Activated T-cell treated with anti-CD3 and anti-CD28 coated beads for 48 hours (primary cell): ENCODE results near the gene DRC3.

Experiments
- DNase-seq: peaks from one replicate; pipeline ENCODE4 v3.0.0-alpha.2; 2020; ENCODE audit warnings: low read depth

Gene DRC3

DNA sequence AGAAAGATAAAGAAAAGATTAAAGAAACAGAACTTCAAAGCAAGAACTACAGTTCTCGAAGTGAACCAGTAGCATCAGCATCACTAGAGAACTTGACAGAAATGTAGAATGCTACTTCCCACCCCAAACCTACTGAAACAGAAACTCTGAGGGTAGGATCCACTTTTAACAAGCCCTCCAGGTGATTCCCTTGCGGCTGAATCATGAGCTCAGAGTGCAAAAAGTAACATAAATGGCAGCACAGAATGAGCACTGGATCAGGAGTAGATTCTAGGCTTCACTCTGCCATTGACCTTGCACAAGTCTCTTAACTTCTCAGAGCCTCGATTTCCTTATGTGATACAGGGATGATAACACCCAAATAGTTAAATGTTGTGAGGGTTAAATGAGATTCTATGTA is 6.3 kb upstream of the DRC3 start:
- DNase-seq = no peak

DNA sequence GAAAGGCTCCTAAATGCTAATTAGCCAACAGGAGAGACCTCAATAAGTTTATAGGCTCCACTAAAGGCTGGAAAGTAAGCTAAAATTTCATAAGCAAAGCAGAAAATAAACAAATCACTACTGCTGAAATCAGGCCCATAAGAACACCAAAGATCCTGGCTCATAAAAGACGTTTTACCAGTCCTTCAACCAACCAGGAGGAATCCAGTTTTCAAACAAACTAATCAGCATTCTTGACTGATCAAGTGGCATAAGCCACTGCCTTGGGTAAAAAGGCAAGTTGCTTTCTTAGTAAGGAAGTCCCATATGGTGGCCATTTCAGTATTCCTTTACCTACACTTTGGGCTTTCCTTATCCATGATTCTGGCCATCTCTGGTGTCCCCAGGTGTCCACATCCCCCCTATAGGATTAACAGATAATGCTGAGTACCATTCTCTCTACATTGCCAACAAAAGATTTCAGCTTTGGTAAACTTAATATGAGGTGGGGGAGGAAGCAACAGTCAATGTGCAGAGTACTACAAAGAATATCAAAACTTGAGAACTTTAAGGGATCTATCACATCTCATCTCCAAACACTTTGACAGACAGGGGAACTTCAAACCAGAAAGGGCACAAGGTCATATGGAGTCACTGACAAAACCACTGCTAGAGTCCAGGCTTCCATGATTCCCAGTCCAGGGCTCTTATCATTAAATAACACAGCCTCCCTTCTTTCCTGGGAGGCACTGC is 1.8 kb upstream of the DRC3 start:
- no peak for DNase-seq

DNA sequence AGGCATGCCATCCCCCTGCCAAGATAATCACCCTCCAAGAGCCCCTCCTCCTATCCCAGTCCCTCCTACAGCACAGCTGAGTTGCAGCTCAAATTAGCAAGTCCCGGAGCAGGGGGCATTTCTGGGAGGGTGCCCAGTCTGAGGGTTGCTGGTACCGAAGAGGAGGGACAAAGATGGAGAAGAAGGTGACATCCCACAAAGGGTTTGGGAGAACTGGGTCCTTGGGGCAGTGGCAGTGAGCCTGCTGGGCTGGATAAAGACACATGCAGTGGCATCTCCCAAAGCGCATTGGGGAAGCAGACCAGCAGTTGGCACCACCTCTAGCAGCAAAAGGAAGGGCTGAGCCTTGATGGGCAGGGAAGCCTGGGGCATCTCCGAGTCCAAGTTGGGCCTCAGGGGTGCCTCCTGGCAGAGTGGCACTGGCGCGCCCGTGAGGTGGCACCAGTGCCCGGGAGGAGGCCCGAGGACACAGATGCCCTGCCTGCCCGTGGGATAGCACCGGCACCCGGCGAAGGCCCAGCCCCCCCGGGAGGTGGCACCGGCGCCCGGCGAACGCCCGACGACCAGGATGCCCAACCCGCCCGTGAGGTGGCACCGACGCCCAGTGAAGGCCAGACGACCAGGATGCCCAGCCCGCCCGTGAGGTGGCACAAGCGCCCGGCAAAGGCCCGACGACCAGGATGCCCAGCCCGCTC is 1.1 kb upstream of the DRC3 start:
- no peak for DNase-seq

DNA sequence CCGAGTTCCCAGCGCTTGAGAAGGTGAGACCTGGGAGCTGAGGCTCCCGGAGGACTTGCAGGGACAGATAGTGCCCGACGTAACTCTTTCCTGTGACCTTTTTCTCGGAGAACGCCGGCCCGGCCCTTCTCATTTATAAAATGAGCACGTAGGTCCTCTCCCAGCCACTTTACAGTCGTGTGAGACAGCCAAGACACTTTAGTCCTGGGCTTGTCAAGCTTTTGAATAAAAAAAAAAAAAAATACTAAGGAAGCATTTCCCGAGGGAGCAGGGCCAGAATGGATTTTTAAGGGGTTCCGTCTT is 241 bp downstream of the DRC3 start:
- no peak for DNase-seq

GRCh38 chr17:17975436-17975835 is 2.8 kb downstream of the DRC3 start:
- DNase-seq = no peak

DNA sequence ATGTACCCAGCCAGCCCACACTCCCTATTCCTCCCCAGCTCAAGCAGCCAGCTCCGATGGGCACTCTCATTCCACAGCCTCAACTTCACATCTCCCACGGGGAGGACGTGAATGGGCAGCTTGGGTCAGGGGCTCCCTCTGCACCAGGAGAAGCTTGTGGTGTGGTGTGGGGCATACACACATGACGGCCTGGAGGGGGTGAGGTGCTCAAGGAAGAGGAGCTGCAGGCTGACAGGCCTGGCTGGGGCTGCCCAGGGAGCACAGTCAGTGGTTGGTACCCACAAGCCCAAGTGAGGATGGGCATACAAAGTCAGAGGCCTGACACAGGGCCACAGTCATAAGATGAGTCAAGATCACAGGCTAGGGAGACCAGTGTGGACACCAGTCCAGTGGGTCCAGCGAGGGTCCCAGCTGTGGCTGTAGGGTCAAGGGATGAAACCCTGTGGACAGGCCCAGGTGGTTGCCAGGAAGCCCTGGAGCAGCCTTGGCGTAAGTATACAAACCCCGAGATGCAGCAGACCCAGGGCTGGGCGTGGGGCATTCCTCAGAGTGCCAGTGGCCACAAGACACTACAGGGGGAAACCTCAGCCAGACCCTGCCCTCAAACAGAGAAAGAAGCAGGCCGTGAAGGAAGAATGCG is 4.4 kb downstream of the DRC3 start:
- no peak for DNase-seq

DNA sequence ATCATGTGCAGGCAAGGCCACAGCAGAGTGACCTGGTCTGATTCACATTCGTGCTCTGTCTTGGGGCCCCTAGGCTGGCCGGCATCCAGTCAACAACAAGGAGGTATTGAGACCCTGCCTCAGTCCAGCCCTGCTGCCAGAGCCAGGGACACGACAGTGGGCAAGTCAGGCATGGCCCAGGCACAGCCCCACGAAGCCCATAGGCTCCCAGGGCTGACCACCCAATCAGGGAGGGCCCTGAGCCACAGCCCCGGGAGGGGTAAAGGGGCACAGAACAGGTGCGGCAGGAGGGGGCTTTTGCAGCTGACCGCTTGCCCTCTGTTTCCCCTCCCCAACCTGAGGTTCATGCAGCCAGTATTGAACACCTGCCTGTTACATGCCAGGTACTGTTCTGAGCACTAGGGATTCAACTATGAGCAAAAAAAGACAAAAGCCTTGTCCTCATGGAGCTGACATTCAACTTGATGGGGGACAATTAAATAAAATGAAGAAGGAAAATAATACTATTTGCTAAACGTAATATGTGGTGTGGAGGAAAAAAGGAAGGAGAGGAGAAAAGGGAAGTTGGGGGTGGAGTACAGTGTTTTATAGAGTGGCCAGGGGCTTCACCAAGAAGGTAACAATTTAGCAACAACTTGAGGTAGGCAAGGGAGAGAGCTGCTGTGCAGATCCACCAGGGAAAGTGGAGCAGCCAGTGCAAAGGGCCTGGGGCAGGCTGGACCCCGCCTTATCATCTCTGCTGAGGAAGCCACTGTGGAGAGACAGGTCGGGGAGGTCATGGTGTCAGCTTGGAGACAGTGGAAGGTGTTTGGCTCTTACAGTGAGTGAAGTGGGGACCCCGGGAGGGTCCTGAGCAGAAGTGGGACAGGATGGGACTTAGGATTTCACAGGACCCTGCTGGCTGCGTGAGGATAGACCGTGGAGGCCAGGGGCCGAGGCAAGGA is 6.1 kb downstream of the DRC3 start:
- DNase-seq = no peak

DNA sequence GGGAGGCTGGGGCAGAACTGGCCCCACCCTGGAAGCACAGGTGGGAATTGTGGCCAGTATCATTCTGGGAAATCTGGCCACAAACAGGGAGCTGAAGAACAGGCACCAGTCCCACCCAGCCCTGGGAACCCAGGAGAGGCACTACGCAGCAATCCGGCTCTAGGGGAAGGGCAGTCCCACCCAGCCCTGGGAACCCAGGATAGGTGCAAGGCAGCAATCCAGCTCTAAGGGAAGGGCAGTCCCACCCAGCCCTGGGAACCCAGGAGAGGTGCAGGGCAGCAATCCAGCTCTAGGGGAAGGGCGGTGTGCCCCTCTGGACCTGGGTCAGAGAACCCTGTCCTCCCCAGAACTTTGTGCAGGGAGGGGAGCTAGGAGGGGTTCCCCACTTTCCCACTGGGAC is 7.1 kb downstream of the DRC3 start:
- no peak for DNase-seq

DNA sequence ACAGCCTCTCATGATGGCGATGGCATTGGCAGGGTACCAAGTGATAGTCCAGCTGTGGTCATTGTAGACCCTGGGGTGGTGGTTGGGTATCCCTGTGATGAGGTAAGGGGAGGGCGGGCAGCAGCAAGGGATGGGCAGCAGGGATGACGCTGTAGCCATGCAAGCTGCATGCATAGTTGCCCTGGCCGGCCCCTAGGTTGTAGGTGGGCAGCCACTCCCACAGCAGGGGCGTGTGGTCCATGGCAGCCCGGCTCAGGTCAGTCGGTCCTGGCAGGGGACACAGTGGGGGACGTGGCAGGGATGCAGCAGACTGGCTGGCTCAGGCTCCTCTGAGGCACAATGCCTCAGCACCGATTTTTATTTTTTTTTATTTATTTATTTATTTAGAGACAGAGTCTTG is 8.7 kb downstream of the DRC3 start:
- no peak for DNase-seq

GRCh38 chr17:17982801-17983200 is 10.1 kb downstream of the DRC3 start:
- DNase-seq = no peak

DNA sequence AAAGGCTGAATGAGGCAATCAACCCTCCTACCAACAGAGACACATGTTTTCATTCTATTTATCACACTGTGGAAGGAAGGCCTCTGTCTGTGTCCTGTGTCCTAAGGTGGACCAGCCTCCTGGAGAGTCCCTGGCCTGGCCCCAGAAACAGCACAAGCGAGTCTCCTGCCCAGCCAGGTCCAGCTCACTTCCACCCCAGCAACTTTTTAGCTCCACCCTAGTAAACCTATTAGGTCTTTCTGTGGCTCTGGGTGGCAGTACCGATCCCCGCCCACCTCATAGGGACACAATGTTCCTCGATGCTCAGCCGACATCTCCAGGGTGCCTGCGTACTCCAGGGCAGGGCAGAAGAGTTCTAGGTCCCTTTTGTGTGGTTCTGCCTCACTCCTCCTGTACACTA is 10.7 kb downstream of the DRC3 start:
- no peak for DNase-seq

DNA sequence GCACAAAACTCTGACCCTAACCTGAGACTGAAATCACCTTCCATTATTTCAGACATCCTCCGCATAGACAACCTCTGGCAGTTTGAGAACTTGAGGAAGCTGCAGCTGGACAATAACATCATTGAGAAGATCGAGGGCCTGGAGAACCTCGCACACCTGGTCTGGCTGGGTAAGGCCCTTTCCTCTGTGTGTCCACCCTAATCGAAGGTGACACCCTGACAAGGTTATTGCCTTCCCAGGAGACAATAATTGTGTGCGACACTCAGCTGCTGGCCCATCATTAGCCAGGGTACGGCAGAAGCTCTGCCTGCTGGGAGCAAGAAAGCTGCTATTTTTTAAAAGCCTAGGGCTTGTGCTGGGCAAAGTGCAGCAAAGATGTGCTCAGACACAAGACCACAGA is 11.1 kb downstream of the DRC3 start:
- no peak for DNase-seq

DNA sequence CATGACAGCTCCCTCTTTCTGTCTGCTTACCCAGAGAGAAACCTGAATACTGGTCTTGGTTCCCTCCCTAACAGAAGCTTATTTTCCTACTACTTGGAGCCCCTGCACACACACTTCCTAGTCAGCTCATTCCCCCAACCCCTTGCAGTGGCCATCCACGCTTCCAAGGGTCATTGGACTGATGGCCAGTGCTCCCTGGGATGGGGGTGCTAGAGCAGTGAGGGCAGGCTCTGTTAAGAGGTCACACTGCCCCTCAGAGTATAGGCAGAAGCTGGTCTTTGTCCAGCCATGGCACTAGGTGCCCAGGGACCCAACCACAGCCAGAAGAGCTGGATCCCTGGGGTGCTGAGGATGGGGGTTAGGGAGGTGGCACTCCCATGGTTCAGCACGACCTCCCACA is 12.5 kb downstream of the DRC3 start:
- no peak for DNase-seq

GRCh38 chr17:17985555-17985954 is 12.9 kb downstream of the DRC3 start:
- DNase-seq = no peak

DNA sequence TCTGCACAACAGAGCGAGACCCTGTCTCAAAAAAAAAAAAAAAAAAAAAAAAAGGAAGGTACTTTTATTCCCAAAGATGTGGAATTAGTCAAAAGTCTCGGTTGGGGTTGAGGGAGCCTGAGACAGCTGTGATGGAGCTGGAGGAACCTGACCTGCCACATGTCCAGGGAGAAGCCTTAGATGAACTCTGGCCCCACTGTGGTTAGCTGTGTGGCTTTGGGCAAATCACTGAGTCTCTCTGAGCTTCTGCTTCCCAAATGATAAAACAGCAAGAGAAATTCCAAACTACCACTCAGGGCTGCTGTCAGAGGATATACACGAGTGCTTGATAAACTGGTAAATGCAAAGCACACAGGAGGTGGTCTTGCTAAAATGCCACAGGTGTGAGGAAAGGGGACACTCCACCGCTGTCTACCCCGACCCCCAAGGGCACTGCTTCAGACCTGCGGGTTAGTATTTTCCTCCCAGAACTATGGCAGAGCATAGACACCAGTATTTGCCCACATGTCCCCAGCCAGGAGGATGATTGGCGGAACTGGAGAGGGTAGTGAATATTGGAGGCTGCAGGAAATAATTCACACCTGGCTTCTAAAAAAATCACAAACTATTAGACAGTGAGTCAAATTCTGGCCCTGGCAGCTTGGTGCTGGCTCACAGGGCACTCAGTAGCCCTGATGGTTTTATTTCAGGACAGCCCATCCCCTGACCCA is 14.7 kb downstream of the DRC3 start:
- DNase-seq = no peak

DNA sequence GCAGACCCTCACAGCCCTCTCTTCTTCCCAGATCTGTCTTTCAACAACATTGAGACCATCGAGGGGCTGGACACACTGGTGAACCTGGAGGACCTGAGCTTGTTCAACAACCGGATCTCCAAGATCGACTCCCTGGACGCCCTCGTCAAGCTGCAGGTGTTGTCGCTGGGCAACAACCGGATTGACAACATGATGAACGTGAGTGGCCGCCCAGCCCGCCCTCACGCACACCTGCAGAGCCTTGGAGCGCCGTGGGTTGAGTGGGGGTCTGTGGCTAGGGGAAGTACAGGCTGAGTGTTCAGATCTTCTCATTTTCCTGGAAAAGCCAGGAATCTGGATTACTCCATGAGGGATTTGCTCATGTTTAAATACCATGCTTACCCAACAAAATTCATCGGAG is 15.2 kb downstream of the DRC3 start:
- DNase-seq = no peak

- no peak for DNase-seq
These were observed 15.8 kb downstream of the DRC3 start for GRCh38 chr17:17988427-17988945.

DNA sequence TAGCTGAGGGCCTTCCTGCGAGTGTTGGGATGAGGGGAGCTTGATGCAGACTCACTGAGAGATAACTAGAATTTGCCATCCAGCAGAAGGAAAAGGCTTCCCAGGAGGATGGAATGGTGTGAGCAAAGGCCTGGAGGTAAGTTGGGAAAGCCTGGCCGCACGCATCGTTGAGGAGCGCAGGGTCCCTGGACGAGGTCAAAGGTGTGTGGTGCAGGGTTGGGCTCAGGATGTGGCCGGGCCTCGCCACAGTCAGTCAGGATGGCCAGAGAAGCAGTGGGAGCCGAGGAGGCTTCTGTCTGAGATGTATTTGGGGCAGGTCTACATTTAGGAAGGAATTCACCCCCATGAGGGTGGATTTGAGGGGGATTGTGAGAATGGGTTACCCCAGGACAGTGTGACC is 16.4 kb downstream of the DRC3 start:
- no peak for DNase-seq

DNA sequence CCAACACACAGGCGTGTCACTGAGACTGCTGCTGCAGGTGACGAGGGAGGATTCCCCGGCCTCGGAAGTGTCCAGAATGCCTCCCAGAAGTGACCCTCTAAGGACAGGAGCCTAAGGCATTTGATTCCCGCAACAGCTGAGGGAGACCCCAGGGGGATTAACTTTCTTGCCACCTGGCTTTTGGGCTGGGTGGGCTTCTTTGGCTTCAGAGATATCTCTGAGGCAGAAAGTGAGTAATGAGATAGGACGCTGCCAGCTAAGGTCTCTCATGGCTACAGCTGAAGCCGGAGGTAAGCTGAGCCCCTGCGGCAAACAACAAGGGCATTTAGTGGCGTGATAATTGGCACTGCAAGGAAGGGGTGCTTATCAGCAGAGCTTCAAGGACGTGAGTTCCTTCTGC is 17.0 kb downstream of the DRC3 start:
- DNase-seq = no peak

GRCh38 chr17:17990282-17990681 is 17.6 kb downstream of the DRC3 start:
- no peak for DNase-seq

DNA sequence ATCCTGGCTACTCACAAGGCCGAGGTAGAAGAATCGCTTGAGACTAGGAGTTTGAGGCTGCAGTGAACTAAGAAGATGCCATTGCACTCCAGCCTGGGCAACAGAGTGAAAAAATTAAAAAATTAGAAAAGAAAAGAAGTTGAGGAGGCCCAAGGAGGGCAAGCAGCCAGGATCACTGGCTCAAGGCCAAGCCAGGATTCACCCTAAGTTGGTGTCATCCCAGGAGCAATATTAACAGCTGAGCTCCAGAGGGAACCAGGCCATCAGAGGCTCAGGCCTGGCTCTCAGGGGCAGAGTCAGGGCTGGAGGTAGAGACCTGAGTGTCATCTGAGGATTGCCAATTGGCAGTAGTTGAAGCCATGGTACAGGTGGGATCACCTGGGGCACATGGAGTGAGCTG is 20.7 kb downstream of the DRC3 start:
- no peak for DNase-seq

DNA sequence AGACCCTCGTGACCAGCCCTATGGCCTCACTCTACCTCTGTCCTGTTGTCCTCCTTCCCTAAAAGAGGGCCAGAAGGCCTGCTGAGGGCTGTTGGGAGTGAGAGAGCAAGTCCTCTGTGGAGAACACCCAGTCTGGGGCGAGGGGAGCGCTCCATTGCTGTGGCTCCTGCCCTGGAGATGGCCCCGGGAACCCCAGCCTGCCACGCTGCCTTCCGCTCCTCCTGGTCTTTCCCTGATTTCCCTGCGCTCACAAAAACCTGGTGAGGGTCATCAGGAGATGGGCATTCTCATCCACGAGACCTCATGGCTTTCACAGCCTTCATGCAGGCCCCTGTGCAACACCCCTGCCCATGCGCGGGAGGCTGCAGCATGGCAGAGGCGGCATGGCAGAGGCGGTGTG is 21.2 kb downstream of the DRC3 start:
- DNase-seq = no peak
